Testis (tissue), 3 donors: ENCODE measurements around the gene PHYKPL. TPM values are rescaled to one million over a fixed set of nuclear protein-coding genes. Genes with fewer than 3 reads are reported as not detected.
"Not testable (repeated sequence)": the region's sequence is repeated elsewhere in the genome, so short reads cannot be mapped to it uniquely, and the experiment has no call there.

Source experiments
- DNase-seq: peaks from one replicate; pipeline ENCODE4 v3.0.0-alpha.2; 2019
- H3K27ac ChIP-seq, 2 donors: fragments of 200-600 bp; sonication (generic); one replicate each; pipeline ENCODE4 v1.5.1; 2019
- H3K27me3 ChIP-seq: fragments of 200-600 bp; sonication (generic); one replicate; pipeline ENCODE4 v1.5.1; 2019
- H3K36me3 ChIP-seq: fragments of 200-600 bp; sonication (generic); one replicate; pipeline ENCODE4 v1.5.1; 2017; ENCODE audit warnings: low read depth; ENCODE audit errors: missing control alignments
- H3K4me1 ChIP-seq: fragments of 200-600 bp; sonication (generic); one replicate; pipeline ENCODE4 v1.5.1; 2019
- H3K4me3 ChIP-seq, 2 donors: fragments of 200-600 bp; sonication (generic); one replicate each; pipeline ENCODE4 v1.5.1; 2017 to 2019
- H3K9me3 ChIP-seq: fragments of 200-600 bp; sonication (generic); one replicate; pipeline ENCODE4 v1.5.1; 2017
- POLR2A ChIP-seq: fragments of 450-650 bp; IDR thresholded peaks from one replicate; pipeline ENCODE4 v1.6.1; 2017; ENCODE audit warnings: antibody characterized with exemption, mild to moderate bottlenecking, moderate library complexity
- WGBS, 2 donors: methylation state at CpG; one replicate each; pipeline ENCODE4 v1.1.5; 2018; 5-methylcytosine and 5-hydroxymethylcytosine counted together
- intact Hi-C: fragments of 100-400 bp; cut with DNase I; formaldehyde crosslinking; loops from one replicate; pipeline ENCODE4 v1.15.1; 2023; ENCODE audit warnings: low total_unique reads
- polyA plus RNA-seq: library from polyadenylated mRNA; stranded (reverse); fragments of 350-450 nt; fragmentation: Illumina TruSeq; extraction: RNeasy Lipid Tissue Mini Kit (QIAGEN cat#74804); gene quantifications from one replicate; pipeline ENCODE4 v1.2.3, GENCODE V29; 2014; ENCODE audit warnings: low read depth, low replicate concordance; ENCODE audit not compliant: insufficient read depth
- total RNA-seq, 2 donors: library from RNA; depleted of rRNA; stranded (reverse); fragments of >200 nt; gene quantifications; one replicate each; pipeline ENCODE4 v1.2.3, GENCODE V29; 2016
- TF ChIP-seq, protein P1 (sequence below), 3 experiments: fragments of 450-650 bp in 2 of 3; fragments of 200-600 bp in 1 of 3; sonication (generic) in 1 of 3; IDR thresholded peaks; one replicate each; pipeline ENCODE4 v1.5.1; 2016 to 2019; ENCODE audit warnings: antibody characterized with exemption in 3 of 3, mild to moderate bottlenecking in 2 of 3, moderate library complexity in 1 of 3

PHYKPL gene
- total and polyA plus RNA-seq, 3 donors from 2014 or later: 81.7 to 122 (median 121) TPM

DNA sequence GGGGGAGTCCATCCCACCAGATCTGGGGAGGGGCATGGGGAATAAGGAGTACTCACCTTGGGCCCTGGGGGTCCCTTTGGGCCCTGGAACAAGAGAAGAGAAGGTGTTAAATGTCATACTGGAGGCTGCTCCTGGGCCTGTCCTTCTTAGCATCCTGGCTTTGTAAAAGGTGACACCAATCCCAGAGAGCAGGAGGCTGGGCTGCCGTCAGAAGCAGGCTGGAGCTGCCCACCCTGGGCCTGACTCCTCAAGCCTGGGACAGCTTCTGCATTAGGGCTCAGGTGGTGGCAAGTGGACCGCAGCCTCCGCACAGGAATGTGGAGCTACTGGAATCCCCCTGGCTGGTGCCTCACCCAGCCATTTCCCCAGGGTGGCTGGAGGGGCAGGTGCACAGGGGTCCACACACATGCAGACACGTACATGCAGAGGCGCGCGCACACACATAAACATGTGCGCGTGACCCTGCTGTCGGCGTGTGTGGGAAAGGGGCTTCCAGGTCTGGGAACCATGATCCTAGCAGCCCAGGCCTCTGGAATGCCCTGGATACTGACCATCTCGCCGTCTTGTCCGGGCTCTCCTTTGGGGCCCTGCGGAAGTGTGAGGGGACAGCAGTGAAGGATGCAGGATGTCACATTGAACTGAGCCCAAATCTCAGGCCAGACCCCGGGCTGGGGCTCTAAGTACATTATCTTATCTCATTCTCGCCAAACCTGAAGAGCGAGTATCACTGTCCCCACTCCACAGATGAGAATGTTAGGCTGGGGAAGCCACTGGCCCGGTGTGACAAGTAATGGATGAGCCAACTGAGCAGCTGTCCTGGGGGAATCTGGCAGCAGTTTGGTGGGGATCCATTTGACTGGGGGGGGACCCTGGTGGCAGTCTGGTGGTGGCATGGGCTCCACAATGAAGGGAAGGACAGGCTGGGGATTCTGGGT is 29.3 kb upstream of the PHYKPL start:
- 92 to 94% methylated on average over 9 to 19 of the region's 19 CpGs for WGBS, 2 donors
- no peak for DNase-seq
- no peaks in the 10 kb centered on the region for H3K36me3 ChIP-seq
- H3K9me3 ChIP-seq: no peaks in the 10 kb centered on the region
- intact Hi-C loops: no loop called here
- H3K4me3 ChIP-seq: no peak overlapping the region
- H3K4me1 ChIP-seq: no peaks in the 10 kb centered on the region
- TF ChIP-seq, protein P1, sequence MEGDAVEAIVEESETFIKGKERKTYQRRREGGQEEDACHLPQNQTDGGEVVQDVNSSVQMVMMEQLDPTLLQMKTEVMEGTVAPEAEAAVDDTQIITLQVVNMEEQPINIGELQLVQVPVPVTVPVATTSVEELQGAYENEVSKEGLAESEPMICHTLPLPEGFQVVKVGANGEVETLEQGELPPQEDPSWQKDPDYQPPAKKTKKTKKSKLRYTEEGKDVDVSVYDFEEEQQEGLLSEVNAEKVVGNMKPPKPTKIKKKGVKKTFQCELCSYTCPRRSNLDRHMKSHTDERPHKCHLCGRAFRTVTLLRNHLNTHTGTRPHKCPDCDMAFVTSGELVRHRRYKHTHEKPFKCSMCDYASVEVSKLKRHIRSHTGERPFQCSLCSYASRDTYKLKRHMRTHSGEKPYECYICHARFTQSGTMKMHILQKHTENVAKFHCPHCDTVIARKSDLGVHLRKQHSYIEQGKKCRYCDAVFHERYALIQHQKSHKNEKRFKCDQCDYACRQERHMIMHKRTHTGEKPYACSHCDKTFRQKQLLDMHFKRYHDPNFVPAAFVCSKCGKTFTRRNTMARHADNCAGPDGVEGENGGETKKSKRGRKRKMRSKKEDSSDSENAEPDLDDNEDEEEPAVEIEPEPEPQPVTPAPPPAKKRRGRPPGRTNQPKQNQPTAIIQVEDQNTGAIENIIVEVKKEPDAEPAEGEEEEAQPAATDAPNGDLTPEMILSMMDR (IDR thresholded peaks at IDR 0.05): no peak
- TF ChIP-seq POLR2A: no peak
- no peak overlapping the region for H3K27ac ChIP-seq
- H3K27me3 ChIP-seq: no peaks in the 10 kb centered on the region

DNA sequence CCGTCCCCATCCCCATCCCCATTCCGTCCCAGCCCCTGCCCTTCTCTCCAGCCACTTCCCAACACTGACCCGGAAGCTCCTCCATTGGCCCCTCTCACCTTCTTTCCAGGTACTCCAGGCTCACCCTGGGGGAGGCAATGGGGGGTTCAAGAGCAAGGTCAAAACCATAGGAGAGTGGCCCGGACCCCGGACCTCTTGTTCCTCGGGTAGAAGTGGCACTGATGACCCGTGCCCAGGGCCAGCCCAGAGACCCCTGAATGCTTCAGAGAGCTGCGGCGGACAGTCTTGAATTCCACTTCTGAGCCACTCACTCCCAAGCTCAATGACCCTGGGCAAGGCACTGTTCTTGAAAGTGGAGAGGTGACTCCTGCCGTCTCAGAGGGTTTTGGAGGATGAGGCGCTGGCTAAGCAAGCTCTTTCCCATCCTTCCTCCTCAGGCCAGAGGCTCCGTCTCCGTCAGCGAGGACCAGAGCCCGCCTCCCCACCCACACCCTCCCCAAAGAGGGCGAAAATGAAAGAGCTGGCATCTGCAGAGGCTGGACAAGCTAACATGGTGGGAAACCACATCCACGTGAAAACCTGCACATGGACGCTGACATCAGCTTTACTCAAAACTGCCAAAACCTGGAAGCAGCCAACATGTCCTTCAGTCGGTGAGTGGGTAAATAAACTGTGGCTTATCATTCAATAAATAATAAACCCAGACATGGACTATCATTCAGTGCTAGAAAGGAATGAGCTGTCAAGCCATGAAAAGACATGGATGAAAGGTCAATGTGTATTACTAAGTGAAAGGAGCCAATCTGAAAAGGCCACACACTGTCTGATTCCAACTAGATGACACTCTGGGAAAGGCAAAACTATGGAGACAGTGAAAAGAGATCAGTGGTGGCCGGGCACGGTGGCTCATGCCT is 27.3 kb upstream of the PHYKPL start:
- 88% methylated on average over 19 to 21 of the region's 21 CpGs for WGBS, 2 donors
- no peaks in the 10 kb centered on the region for H3K27me3 ChIP-seq
- no peaks in the 10 kb centered on the region for H3K36me3 ChIP-seq

DNA sequence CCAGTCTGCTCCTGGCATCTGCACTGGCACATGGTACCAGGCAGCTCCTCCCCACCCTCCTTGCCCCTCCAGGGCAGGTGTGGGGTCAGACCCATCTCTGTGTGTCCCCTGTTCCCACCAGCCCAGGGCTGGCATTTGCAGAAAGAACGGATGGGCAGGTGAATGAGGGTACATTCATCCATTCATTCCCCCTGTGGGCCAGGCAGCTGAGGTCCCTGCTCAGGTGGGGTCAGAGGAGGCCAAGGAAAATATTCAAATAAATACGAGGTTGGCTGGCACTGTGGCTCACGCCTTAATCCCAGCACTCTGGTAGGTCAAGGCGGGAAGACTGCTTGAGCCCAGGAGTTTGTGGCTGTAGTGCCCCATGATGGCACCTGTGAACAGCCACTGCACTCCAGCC is 25.0 kb upstream of the PHYKPL start:
- Histone ChIP-seq H3K4me1 (no peaks in the 10 kb centered on the region), H3K36me3 (no peaks in the 10 kb centered on the region), H3K27me3 (no peaks in the 10 kb centered on the region), H3K4me3 (no peak overlapping the region), H3K27ac (no peak overlapping the region), H3K9me3 (no peaks in the 10 kb centered on the region)
- TF ChIP-seq POLR2A: no peak
- TF ChIP-seq, protein P1 (IDR thresholded peaks at IDR 0.05): no peak
- intact Hi-C loops: no loop called here
- no peak for DNase-seq
- WGBS, 2 donors: 94 to 95% methylated on average over 4 of the region's 4 CpGs

More for the DNA sequence above, 27.3 kb upstream of the PHYKPL start:
- no peak for DNase-seq
- no peaks in the 10 kb centered on the region for H3K4me1 ChIP-seq
- no peak for TF ChIP-seq POLR2A
- TF ChIP-seq, protein P1 (IDR thresholded peaks at IDR 0.05): no peak
- no peak overlapping the region for H3K27ac ChIP-seq
- intact Hi-C loops: no loop called here
- no peak overlapping the region for H3K4me3 ChIP-seq
- H3K9me3 ChIP-seq: no peaks in the 10 kb centered on the region

DNA sequence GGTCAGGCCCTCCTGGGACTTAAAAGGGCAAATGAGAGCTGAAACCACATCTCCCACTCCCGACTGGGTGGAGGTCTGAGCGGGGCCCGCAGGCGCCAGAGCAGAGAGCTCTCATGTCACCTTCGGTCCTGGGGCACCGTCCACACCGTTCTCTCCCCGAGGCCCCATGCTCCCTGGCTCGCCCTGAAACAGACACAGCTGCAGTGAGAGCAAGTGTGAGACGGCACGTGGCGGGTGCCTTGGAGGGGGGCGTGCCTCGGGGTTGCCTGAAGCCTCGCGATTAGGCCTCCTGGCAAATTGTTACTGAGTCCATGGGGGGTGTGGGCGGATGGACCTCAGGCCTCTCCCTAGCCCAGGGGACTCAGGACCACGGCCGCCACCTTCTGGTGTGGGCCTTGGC is 24.1 kb upstream of the PHYKPL start:
- Histone ChIP-seq H3K4me3 (no peak overlapping the region), H3K36me3 (no peaks in the 10 kb centered on the region), H3K4me1 (no peaks in the 10 kb centered on the region), H3K27me3 (no peaks in the 10 kb centered on the region), H3K9me3 (no peaks in the 10 kb centered on the region), H3K27ac (no peak overlapping the region)
- whole genome bisulfite sequencing, 2 donors: 92% methylated on average over 19 of the region's 19 CpGs; no CpG with 5 or more reads in 1 of the 2 donors
- intact Hi-C loops: no loop called here
- DNase-seq: no peak
- TF ChIP-seq, protein P1 (IDR thresholded peaks at IDR 0.05): no peak
- no peak for TF ChIP-seq POLR2A

DNA sequence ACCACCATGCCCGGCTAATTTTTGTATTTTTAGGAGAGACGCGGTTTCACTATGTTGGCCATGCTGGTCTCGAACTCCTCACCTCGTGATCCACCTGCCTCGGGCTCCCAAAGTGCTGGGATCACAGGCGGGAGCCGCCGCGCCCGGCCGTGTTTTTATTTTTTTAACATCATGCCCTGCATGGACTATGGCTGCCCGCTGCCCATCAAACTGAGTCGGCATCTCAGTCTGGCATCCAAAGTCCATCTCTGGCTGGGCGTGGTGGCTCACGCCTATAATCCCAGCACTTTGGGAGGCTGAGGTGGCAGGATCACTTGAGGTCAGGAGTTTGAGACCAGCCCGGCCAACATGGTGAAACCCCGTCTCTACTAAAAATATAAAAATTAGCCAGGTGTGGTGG is 21.0 kb upstream of the PHYKPL start:
- H3K27ac ChIP-seq, intact Hi-C loops, DNase-seq, H3K4me3 ChIP-seq, H3K27me3 ChIP-seq, H3K36me3 ChIP-seq, H3K4me1 ChIP-seq, H3K9me3 ChIP-seq: not testable (repeated sequence)
- 89 to 90% methylated on average over 18 of the region's 18 CpGs for WGBS, 2 donors
